ENCODE results near the gene MYMX. TPM values are rescaled to one million over a fixed set of nuclear protein-coding genes. Genes with fewer than 3 reads are reported as not detected.

The MYMX gene
- total RNA-seq, 1 donor from 2014 or later, result 11.2 TPM

GRCh38 chr6:44257753-44258324 lies 41.1 kb downstream of the MYMX start:
- peak overlapping the region; percentile 90 for H3K27ac Mint-ChIP-seq (ENCODE audit: unreplicated experiment)
- peaks cover 14% of the 10 kb centered on the region for H3K27me3 Mint-ChIP-seq (ENCODE audit: unreplicated experiment)
- H3K36me3 Mint-ChIP-seq (ENCODE audit: low read depth, unreplicated experiment), result peaks cover 49% of the 10 kb centered on the region

GRCh38 chr6:44258325-44258863 lies 41.7 kb downstream of the MYMX start:
- peaks cover 46% of the 10 kb centered on the region for H3K4me1 Mint-ChIP-seq (ENCODE audit: unreplicated experiment)

More at GRCh38 chr6:44257753-44258324, 41.1 kb downstream of the MYMX start:
- DNase-seq (ENCODE audit: low spot score), result no peak
- no peak for TF ChIP-seq CTCF (IDR thresholded peaks at IDR 0.05; ENCODE audit: unreplicated experiment)
- Mint-ChIP-seq H3K9me3 (ENCODE audit: unreplicated experiment) (no peaks in the 10 kb centered on the region), H3K4me1 (ENCODE audit: unreplicated experiment) (peaks cover 42% of the 10 kb centered on the region), H3K4me3 (ENCODE audit: unreplicated experiment) (peak overlapping the region; percentile 92)

GRCh38 chr6:44258921-44259320 lies 42.2 kb downstream of the MYMX start:
- Mint-ChIP-seq H3K27me3 (ENCODE audit: unreplicated experiment) (peaks cover 14% of the 10 kb centered on the region), H3K36me3 (ENCODE audit: low read depth, unreplicated experiment) (peaks cover 38% of the 10 kb centered on the region), H3K9me3 (ENCODE audit: unreplicated experiment) (no peaks in the 10 kb centered on the region), H3K27ac (ENCODE audit: unreplicated experiment) (no peak overlapping the region), H3K4me1 (ENCODE audit: unreplicated experiment) (peaks cover 52% of the 10 kb centered on the region), H3K4me3 (ENCODE audit: unreplicated experiment) (peak overlapping the region; percentile 92)
- no peak for DNase-seq (ENCODE audit: low spot score)
- no peak for TF ChIP-seq CTCF (IDR thresholded peaks at IDR 0.05; ENCODE audit: unreplicated experiment)

More at GRCh38 chr6:44258325-44258863, 41.7 kb downstream of the MYMX start:
- peak overlapping the region; percentile 92 for H3K4me3 Mint-ChIP-seq (ENCODE audit: unreplicated experiment)
- peaks cover 44% of the 10 kb centered on the region for H3K36me3 Mint-ChIP-seq (ENCODE audit: low read depth, unreplicated experiment)
- H3K27ac Mint-ChIP-seq (ENCODE audit: unreplicated experiment), result no peak overlapping the region
- H3K27me3 Mint-ChIP-seq (ENCODE audit: unreplicated experiment), result peaks cover 14% of the 10 kb centered on the region
- H3K9me3 Mint-ChIP-seq (ENCODE audit: unreplicated experiment), result no peaks in the 10 kb centered on the region
- DNase-seq (ENCODE audit: low spot score), result no peak
- TF ChIP-seq CTCF (IDR thresholded peaks at IDR 0.05; ENCODE audit: unreplicated experiment), result no peak

- H3K36me3 Mint-ChIP-seq (ENCODE audit: low read depth, unreplicated experiment), result peaks cover 30% of the 10 kb centered on the region
- H3K9me3 Mint-ChIP-seq (ENCODE audit: unreplicated experiment), result no peaks in the 10 kb centered on the region
- H3K4me3 Mint-ChIP-seq (ENCODE audit: unreplicated experiment), result no peak overlapping the region
- DNase-seq (ENCODE audit: low spot score), result no peak
- no peak for TF ChIP-seq CTCF (IDR thresholded peaks at IDR 0.05; ENCODE audit: unreplicated experiment)
- peaks cover 56% of the 10 kb centered on the region for H3K4me1 Mint-ChIP-seq (ENCODE audit: unreplicated experiment)
- no peak overlapping the region for H3K27ac Mint-ChIP-seq (ENCODE audit: unreplicated experiment)
- H3K27me3 Mint-ChIP-seq (ENCODE audit: unreplicated experiment), result peaks cover 15% of the 10 kb centered on the region
These were observed 43.3 kb downstream of the MYMX start for GRCh38 chr6:44260011-44260410.
